Measurements from ENCODE around the gene ACSL1. TPM values are rescaled to one million over a fixed set of nuclear protein-coding genes. Genes with fewer than 3 reads are reported as not detected.

Gene ACSL1
- total and polyA plus RNA-seq, 2 donors from 2014 or later = 98.1 to 322 TPM

GRCh38 chr4:184801781-184802696, 23.7 kb downstream of the ACSL1 start:
- intact Hi-C loops (cut with DNase I) = no loop called here

GRCh38 chr4:184798504-184798903, 27.3 kb downstream of the ACSL1 start:
- Histone ChIP-seq H3K9me3 (ENCODE audit: control insufficient read depth in 2 of 3, insufficient read depth in 1 of 3, low read length in 3 of 3) (no peaks in the 10 kb centered on the region), H3K4me1 (ENCODE audit: control insufficient read depth in 2 of 3, insufficient read depth in 2 of 3, low read depth in 1 of 3, low read length in 3 of 3) (peaks cover 0 to 25% (median 0%) of the 10 kb centered on the region in 3 donors), H3K9ac (ENCODE audit: low read length in 3 of 3) (no peak overlapping the region), H3K27me3 (ENCODE audit: control insufficient read depth, insufficient read depth, low read length) (no peaks in the 10 kb centered on the region), H3K27ac (ENCODE audit: low read depth in 2 of 2, low read length in 2 of 2) (no peak overlapping the region), H3K36me3 (ENCODE audit: control insufficient read depth in 2 of 3, insufficient read depth in 3 of 3, low read length in 3 of 3) (peaks cover 0 to 24% (median 20%) of the 10 kb centered on the region in 3 donors), H3K4me3 (ENCODE audit: low read length in 3 of 3) (no peak overlapping the region)
- TF ChIP-seq CTCF (IDR thresholded peaks at IDR 0.05; ENCODE audit: borderline replicate concordance, extremely low read depth, insufficient read depth) = no peak
- no peak for FAIRE-seq
- DNase-seq = peak in 1 of 5 donors; percentile 6
- intact Hi-C loops (cut with DNase I) = no loop called here

More at GRCh38 chr4:184801781-184802696, 23.7 kb downstream of the ACSL1 start:
- H3K27ac ChIP-seq (ENCODE audit: low read depth in 2 of 2, low read length in 2 of 2) = peak overlapping the region; percentile 35 to 41
- H3K9ac ChIP-seq (ENCODE audit: low read length in 3 of 3) = peak overlapping the region in 1 of 3 donors; percentile 4
- TF ChIP-seq CTCF (IDR thresholded peaks at IDR 0.05; ENCODE audit: borderline replicate concordance, extremely low read depth, insufficient read depth) = no peak
- H3K27me3 ChIP-seq (ENCODE audit: control insufficient read depth, insufficient read depth, low read length) = no peaks in the 10 kb centered on the region
- H3K9me3 ChIP-seq (ENCODE audit: control insufficient read depth in 2 of 3, insufficient read depth in 1 of 3, low read length in 3 of 3) = no peaks in the 10 kb centered on the region
- peak in 2 of 5 donors; percentile 32 to 64 for DNase-seq
- FAIRE-seq = no peak
- peaks cover 0 to 16% (median 10%) of the 10 kb centered on the region in 3 donors for H3K36me3 ChIP-seq (ENCODE audit: control insufficient read depth in 2 of 3, insufficient read depth in 3 of 3, low read length in 3 of 3)
- H3K4me3 ChIP-seq (ENCODE audit: low read length in 3 of 3) = peak overlapping the region in 2 of 3 donors; percentile 49 to 57
- peaks cover 4 to 28% (median 12%) of the 10 kb centered on the region in 3 donors for H3K4me1 ChIP-seq (ENCODE audit: control insufficient read depth in 2 of 3, insufficient read depth in 2 of 3, low read depth in 1 of 3, low read length in 3 of 3)

- H3K27me3 ChIP-seq (ENCODE audit: control insufficient read depth, insufficient read depth, low read length) = no peaks in the 10 kb centered on the region
- DNase-seq (no peak), FAIRE-seq (no peak)
- no peak overlapping the region for H3K9ac ChIP-seq (ENCODE audit: low read length in 3 of 3)
- peaks cover 0 to 19% (median 0%) of the 10 kb centered on the region in 3 donors for H3K4me1 ChIP-seq (ENCODE audit: control insufficient read depth in 2 of 3, insufficient read depth in 2 of 3, low read depth in 1 of 3, low read length in 3 of 3)
- H3K27ac ChIP-seq (ENCODE audit: low read depth in 2 of 2, low read length in 2 of 2) = no peak overlapping the region
- H3K4me3 ChIP-seq (ENCODE audit: low read length in 3 of 3) = no peak overlapping the region
- H3K9me3 ChIP-seq (ENCODE audit: control insufficient read depth in 2 of 3, insufficient read depth in 1 of 3, low read length in 3 of 3) = no peaks in the 10 kb centered on the region
- intact Hi-C loops (cut with DNase I) = no loop called here
- no peak for TF ChIP-seq CTCF (IDR thresholded peaks at IDR 0.05; ENCODE audit: borderline replicate concordance, extremely low read depth, insufficient read depth)
- peaks cover 0 to 20% (median 19%) of the 10 kb centered on the region in 3 donors for H3K36me3 ChIP-seq (ENCODE audit: control insufficient read depth in 2 of 3, insufficient read depth in 3 of 3, low read length in 3 of 3)
Measured at GRCh38 chr4:184796906-184797305, 28.9 kb downstream of the ACSL1 start.

Data from kidney (tissue), 14 donors.